Lower leg skin (tissue), 3 donors: ENCODE data around the gene HJV.

Source experiments
- CTCF ChIP-seq, 3 donors: fragments of 450-650 bp; IDR thresholded peaks; one replicate each; pipeline ENCODE4 v1.5.1; 2016; ENCODE audit warnings: antibody characterized with exemption in 3 of 3, mild to moderate bottlenecking in 3 of 3, moderate library complexity in 2 of 3
- POLR2A ChIP-seq, 2 donors: fragments of 450-650 bp; IDR thresholded peaks; one replicate each; pipeline ENCODE4 v1.6.1; 2016 to 2017; ENCODE audit warnings: antibody characterized with exemption in 2 of 2, mild to moderate bottlenecking in 1 of 2, moderate library complexity in 1 of 2

GRCh38 chr1:146020058-146021049 is 1.2 kb downstream of the HJV start:
- TF ChIP-seq CTCF (IDR thresholded peaks at IDR 0.05) (no peak), POLR2A (IDR thresholded peaks at IDR 0.05) (no peak)
